Uterus (tissue), 2 donors: Measurements from ENCODE around the gene L2HGDH.

Experiments used
- CTCF ChIP-seq, 4 experiments: fragments of 200-600 bp in 2 of 4; fragments of 450-650 bp in 2 of 4; sonication (generic) in 2 of 4; IDR thresholded peaks; one replicate each; pipeline ENCODE4 v1.5.1; 2016 to 2019; ENCODE audit warnings: antibody characterized with exemption in 4 of 4, mild to moderate bottlenecking in 2 of 4, moderate library complexity in 1 of 4
- POLR2A ChIP-seq, 2 donors: fragments of 450-650 bp; IDR thresholded peaks; one replicate each; pipeline ENCODE4 v1.6.1; 2016; ENCODE audit warnings: antibody characterized with exemption in 2 of 2, mild to moderate bottlenecking in 1 of 2, moderate library complexity in 1 of 2

- no peak for TF ChIP-seq CTCF (IDR thresholded peaks at IDR 0.05)
- no peak for TF ChIP-seq POLR2A (IDR thresholded peaks at IDR 0.05)
Observed at GRCh38 chr14:50225974-50226297, 86.1 kb downstream of the L2HGDH start.
